Osteocyte (in vitro differentiated cells): ENCODE measurements around the gene PDC. TPM values are rescaled to one million over a fixed set of nuclear protein-coding genes. Genes with fewer than 3 reads are reported as not detected.

ENCODE experiments used
- DNase-seq: peaks from one replicate; pipeline ENCODE4 v3.0.0; 2021; ENCODE audit warnings: mixed read lengths; ENCODE audit not compliant: unreplicated experiment; ENCODE audit errors: extremely low spot score
- H3K27ac Mint-ChIP-seq: one replicate; pipeline ENCODE4 v1.8.0; 2021; ENCODE audit warnings: mild to moderate bottlenecking, mixed read lengths; ENCODE audit not compliant: unreplicated experiment
- H3K27me3 Mint-ChIP-seq: one replicate; pipeline ENCODE4 v1.8.0; 2021; ENCODE audit warnings: mixed read lengths; ENCODE audit not compliant: unreplicated experiment
- H3K36me3 Mint-ChIP-seq: one replicate; pipeline ENCODE4 v1.8.0; 2021; ENCODE audit warnings: mixed read lengths; ENCODE audit not compliant: unreplicated experiment
- H3K4me1 Mint-ChIP-seq: one replicate; pipeline ENCODE4 v1.8.0; 2021; ENCODE audit warnings: mixed read lengths; ENCODE audit not compliant: unreplicated experiment
- H3K4me3 Mint-ChIP-seq: one replicate; pipeline ENCODE4 v1.8.0; 2021; ENCODE audit warnings: mild to moderate bottlenecking, moderate library complexity, mixed read lengths; ENCODE audit not compliant: unreplicated experiment
- H3K9me3 Mint-ChIP-seq: one replicate; pipeline ENCODE4 v1.8.0; 2021; ENCODE audit warnings: mixed read lengths; ENCODE audit not compliant: unreplicated experiment
- CTCF ChIP-seq: fragments of 200-600 bp; sonication (generic); IDR thresholded peaks from 2 replicates; pipeline ENCODE4 v1.5.0; 2021; ENCODE audit warnings: antibody characterized with exemption, mild to moderate bottlenecking, moderate library complexity
- total RNA-seq: library from RNA; stranded (reverse); gene quantifications from 2 replicates; pipeline ENCODE4 v1.2.1, GENCODE V29; 2021

PDC gene
- total RNA-seq, 1 donor from 2014 or later = not detected

- H3K9me3 Mint-ChIP-seq = peaks cover 8% of the 10 kb centered on the region
- no peaks in the 10 kb centered on the region for H3K27me3 Mint-ChIP-seq
- no peak for TF ChIP-seq CTCF
- DNase-seq = no peak
- H3K36me3 Mint-ChIP-seq = peaks cover 7% of the 10 kb centered on the region
- no peak overlapping the region for H3K4me3 Mint-ChIP-seq
- H3K4me1 Mint-ChIP-seq = peaks cover 13% of the 10 kb centered on the region
- no peak overlapping the region for H3K27ac Mint-ChIP-seq
Observed at GRCh38 chr1:186424539-186424938, 36.4 kb downstream of the PDC start.

DNA sequence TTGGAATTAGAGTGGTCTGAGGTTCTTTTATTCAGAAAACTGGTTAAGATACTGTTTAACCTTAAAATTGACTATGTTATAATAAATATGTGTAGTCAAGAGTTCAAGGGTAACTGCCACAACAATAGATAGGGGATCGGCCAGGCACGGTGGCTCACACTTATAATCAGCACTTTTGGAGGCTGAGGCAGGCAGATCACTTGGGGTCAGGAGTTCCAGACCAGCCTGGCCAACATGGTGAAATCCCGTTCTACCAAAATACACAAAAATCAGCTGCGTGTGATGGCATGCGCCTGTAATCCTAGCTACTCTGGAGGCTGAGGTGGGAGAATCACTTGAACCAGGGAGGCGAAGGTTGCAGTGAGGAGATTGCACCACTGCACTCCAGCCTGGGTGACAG is 39.5 kb downstream of the PDC start:
- peaks cover 24% of the 10 kb centered on the region for H3K4me1 Mint-ChIP-seq
- no peaks in the 10 kb centered on the region for H3K9me3 Mint-ChIP-seq
- no peak for TF ChIP-seq CTCF
- no peak overlapping the region for H3K27ac Mint-ChIP-seq
- peaks cover 25% of the 10 kb centered on the region for H3K36me3 Mint-ChIP-seq
- no peaks in the 10 kb centered on the region for H3K27me3 Mint-ChIP-seq
- no peak for DNase-seq
- H3K4me3 Mint-ChIP-seq = no peak overlapping the region

DNA sequence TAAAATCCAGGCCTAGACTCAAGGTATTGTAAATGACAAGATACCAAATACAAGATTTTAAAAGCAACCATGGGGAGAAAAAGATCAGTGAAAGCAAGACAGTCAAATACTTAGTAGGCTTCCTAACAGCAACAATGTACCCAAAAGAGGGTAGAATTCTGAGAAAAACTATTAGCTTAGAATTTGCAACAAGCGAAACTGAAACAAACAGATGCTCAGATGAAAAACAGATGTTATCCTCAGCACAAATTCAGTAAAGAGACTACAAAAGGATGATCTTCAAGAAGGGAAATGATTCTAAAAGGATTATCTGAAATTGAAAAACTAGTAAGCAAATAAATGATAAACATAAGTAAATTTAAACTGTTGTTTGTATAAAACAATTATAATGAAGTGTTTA is 40.0 kb downstream of the PDC start:
- no peaks in the 10 kb centered on the region for H3K9me3 Mint-ChIP-seq
- peak overlapping the region; percentile 48 for H3K27ac Mint-ChIP-seq
- no peaks in the 10 kb centered on the region for H3K27me3 Mint-ChIP-seq
- peaks cover 24% of the 10 kb centered on the region for H3K4me1 Mint-ChIP-seq
- DNase-seq = no peak
- peaks cover 25% of the 10 kb centered on the region for H3K36me3 Mint-ChIP-seq
- no peak overlapping the region for H3K4me3 Mint-ChIP-seq
- TF ChIP-seq CTCF = no peak

- peaks cover 26% of the 10 kb centered on the region for H3K4me1 Mint-ChIP-seq
- no peak overlapping the region for H3K4me3 Mint-ChIP-seq
- H3K27me3 Mint-ChIP-seq = no peaks in the 10 kb centered on the region
- peak overlapping the region; percentile 48 for H3K27ac Mint-ChIP-seq
- peaks cover 25% of the 10 kb centered on the region for H3K36me3 Mint-ChIP-seq
- no peak for DNase-seq
- no peak for TF ChIP-seq CTCF
- H3K9me3 Mint-ChIP-seq = no peaks in the 10 kb centered on the region
Observed at GRCh38 chr1:186420311-186420710, 40.6 kb downstream of the PDC start.

GRCh38 chr1:186418503-186418902 is 42.4 kb downstream of the PDC start:
- Mint-ChIP-seq H3K4me1 (peaks cover 27% of the 10 kb centered on the region), H3K27me3 (no peaks in the 10 kb centered on the region), H3K27ac (no peak overlapping the region), H3K4me3 (no peak overlapping the region), H3K9me3 (no peaks in the 10 kb centered on the region), H3K36me3 (peaks cover 25% of the 10 kb centered on the region)
- no peak for DNase-seq
- TF ChIP-seq CTCF = no peak
